ENCODE results near the gene H6PD.

The H6PD gene

DNA sequence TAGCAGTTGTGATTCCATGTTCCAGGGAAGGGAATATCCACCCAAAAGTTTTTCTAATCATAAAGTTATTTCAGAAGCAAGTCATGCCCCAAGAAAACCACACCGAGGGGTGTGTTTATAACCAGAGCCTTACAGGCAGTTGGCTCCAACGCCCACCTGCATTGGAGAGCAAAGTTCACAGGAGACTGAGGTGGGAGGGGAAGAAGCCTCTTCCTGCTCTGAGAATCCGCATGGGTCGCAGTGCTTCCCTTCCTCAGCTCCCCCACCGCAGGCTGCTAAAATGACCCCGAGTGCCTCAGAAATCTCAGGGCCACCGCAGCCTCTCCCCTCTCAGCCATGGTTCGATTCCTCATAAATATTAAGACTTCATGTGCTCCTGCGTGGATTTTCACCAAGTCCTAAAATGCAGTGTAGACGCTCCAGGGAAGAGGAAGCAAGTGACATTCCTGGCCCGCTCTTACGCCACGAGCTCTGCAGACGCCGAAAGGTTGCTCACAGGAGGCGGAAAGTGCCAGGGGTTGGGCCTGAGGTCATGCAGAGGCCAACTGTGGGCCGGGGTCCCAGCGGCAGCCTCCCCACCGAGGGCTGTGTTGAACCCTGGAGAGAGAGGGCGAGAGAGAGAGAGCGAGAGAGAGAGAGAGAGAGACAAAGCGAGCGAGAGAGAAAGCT lies 44.7 kb downstream of the H6PD start:
- DNase-seq (ENCODE audit: low read depth): no peak

- peak; percentile 44 for DNase-seq (ENCODE audit: low read depth)
These were observed 45.7 kb downstream of the H6PD start for GRCh38 chr1:9280015-9280860.

GRCh38 chr1:9281071-9281827 lies 46.7 kb downstream of the H6PD start:
- DNase-seq (ENCODE audit: low read depth): no peak

DNA sequence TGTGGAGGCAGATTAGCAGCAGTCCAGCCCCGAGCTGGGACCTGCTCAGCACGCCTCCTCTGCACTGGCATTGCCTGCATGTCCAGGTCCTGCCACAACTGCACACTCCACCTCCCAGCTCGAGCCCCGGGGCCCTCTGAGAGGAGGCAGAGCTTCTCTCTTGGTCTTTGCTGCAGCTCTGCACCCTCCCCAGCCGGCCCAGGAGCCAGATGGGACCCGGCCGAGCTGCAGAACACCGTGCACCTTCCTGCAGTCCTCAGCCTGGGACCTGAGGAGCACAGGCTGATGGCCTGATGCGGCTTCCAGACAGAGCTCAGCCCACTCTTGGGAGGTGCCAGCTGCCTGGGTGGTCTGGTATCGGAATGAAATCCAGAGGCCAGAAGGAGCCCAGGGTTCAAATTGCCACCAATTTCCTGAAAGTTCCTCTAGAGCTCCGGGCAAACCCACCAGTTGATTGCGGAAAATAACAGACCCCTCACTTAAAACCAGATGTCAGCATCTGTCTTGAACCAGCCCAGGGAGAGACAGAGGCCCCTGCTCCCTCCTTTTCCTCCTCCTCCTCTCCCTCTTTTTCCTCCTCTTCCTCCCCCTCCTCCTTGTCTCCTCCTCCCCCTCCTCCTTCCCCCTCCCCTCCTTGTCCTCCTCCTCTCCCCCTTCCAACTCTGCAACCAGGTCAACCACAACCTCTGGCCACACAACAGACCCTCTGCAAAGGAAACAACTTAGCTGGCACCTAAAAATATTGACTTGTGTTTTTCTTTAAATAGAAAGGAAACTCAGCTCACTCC lies 47.5 kb downstream of the H6PD start:
- DNase-seq (ENCODE audit: low read depth): no peak

GRCh38 chr1:9282696-9282955 lies 48.1 kb downstream of the H6PD start:
- no peak for DNase-seq (ENCODE audit: low read depth)

GRCh38 chr1:9284061-9284460 lies 49.5 kb downstream of the H6PD start:
- DNase-seq (ENCODE audit: low read depth): no peak

DNA sequence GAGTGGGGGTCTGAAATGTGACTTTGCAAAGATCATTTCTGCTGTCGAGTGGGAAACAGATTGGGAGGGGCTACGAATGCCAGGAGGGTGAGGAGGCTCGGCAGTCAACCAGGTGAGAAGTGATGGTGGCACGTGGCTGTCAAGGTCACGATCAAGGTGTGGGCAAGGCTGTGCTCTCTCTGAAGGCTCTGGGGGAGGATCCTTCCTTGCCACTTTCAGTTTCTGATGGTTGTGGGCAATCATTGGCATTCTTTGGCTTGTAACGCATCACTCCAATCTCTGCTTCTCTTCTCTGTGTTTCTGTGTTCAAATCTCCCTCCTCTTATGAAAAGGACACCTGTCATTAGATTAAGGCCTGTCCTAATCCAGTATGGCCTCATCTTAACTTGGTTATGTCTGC lies 52.0 kb downstream of the H6PD start:
- no peak for DNase-seq (ENCODE audit: low read depth)

DNA sequence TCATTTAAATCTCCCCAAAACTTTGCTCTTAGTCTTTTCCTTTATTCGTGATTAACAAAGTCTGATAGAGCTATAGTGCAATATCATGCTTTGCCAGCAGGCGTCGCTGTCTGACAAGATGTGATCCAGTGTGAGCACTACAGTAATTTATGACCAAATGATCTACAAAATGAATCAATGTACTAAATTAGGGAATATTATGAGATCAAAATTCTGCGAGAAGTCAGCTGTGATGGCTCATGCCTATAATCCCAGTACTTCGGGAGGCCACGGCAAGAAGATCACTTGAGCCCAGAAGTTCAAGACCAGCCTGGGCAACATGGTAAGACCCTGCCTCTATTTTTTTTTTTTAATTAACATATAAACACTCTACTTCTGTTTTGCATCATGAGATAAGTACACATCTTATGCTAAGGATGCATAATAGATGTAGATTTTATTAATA lies 54.5 kb downstream of the H6PD start:
- peak; percentile 87 for DNase-seq (ENCODE audit: low read depth)

DNA sequence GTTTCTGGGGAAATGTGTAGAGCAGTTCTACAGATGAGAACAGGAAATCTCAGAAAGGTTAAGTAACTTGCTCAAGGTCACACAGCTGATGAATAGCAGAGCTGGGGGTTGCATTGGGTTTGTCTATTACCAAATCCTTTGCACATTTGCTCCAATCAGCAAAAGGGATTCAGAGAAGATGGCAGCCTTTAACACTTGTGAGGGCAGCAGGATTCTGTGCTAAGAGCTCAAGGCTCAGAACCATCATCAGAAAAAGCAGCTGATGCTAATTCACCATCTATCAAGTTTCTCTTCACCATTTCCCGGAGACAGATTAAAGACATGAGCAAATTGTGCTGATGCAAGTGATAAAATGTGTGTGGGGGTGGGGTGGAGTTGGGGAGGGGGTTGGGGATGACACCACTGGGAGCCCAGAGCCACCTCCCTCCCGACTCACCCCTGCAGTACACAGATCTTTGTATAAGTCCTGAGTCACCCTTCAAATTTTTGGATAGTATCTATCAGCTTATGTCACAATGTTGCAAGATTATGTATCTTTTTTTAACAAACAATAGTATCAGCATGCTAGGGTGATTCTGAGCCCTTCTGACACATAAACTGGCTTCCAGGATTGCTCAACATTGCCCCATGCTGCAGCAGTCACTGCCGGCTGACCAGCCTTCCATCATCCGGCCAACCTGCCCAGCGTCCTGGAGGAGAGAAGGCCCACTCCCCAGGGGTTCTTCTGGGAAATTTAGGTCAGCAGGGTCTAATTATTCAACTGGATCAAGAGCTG lies 55.3 kb downstream of the H6PD start:
- no peak for DNase-seq (ENCODE audit: low read depth)

DNA sequence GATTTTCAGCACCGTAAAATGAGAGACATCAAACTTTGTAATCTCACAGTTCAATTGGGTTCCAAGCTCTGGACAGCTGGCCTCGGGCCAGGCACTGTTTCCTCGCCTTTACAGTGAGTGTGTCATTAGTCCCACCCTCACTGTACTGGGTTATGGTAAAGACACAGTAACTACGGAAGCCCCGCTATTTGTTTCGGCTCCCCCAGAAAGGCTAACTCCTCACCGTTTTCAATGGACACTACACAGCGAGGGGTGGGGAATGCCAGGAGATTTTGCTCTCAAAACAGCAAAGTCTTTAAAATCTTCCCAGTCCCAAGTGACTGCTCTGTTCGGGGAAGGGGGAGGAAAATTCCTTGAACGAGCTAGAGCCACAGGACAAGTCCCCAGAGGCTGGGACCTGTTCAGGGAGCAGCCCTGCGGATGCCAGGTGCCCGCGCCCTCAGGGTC lies 57.4 kb downstream of the H6PD start:
- DNase-seq (ENCODE audit: low read depth): no peak

- DNase-seq (ENCODE audit: low read depth): no peak
These were observed 58.0 kb downstream of the H6PD start, which contains the start of gene SPSB1 for GRCh38 chr1:9292361-9293240. TSS of gene SPSB1 (plus strand) at chr1:9292894. CDS start at chr1:9355892, 62,998 bp downstream.

DNA sequence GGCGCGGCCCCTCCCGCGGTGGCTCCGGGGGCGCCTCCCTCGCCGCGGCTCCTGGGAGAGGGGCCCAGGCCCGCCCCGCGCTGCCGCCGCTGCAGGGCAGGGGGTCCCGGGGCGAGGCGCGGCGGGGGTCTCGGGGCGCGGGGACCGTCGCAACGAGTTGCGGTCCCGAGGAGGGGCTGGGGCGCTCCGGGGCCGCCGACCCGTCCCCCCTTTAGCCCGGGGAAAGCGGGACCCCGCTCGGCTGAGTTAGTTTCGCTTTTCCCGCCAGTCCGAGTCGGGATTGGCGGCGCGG lies 58.6 kb downstream of the H6PD start:
- no peak for DNase-seq (ENCODE audit: low read depth)

DNA sequence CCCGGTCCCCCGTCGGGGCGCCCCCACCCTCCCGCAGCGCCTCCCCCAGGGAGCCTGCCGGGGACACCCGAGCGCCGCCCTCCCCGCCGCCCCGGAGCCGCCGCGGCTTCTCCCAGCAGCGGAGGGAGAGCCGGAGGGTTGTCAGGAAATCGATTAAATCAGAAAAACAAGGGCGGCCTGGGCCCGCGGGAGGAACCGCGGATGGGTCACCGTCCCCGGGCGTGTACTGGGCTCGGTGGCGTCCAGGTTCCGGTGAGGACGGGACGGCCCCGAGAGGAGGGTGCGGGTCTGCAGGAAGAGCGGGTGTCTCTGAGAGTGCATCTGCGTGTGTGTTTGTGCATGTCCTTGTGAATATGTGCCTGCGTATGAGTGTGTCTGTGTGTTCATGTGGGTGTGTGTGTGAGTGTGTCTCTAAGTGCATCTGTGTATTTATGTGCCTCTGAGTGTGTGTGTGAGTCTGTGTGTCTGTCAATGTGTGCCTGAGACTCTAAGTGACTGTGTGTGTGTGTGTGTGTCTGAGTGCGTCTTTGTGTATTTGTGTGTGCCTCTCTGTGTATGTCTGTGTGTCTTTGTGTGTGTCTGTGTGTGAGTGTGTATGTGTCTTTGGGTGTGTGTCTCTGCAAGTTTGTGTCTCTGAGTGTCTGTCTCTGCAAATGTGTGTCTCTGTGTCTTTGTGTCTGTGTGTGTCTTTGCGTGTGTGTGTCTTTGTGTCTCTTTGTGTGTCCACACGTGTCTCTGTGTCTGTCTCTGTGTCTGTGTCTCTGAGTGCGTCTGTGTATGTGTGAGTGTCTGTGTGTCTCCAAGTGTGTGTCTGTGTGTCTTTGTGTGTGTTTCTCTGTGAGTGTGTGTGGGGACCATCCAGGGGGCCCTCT lies 59.2 kb downstream of the H6PD start:
- no peak for DNase-seq (ENCODE audit: low read depth)

GRCh38 chr1:9294405-9294773 lies 59.8 kb downstream of the H6PD start:
- no peak for DNase-seq (ENCODE audit: low read depth)

GRCh38 chr1:9294910-9295636 lies 60.5 kb downstream of the H6PD start:
- DNase-seq (ENCODE audit: low read depth): no peak

- no peak for DNase-seq (ENCODE audit: low read depth)
These were observed 61.3 kb downstream of the H6PD start for GRCh38 chr1:9295884-9296283.

- no peak for DNase-seq (ENCODE audit: low read depth)
These were observed 62.3 kb downstream of the H6PD start for GRCh38 chr1:9296850-9297249.

- DNase-seq (ENCODE audit: low read depth): no peak
These were observed 63.3 kb downstream of the H6PD start for GRCh38 chr1:9297831-9298230.

GRCh38 chr1:9298282-9298681 lies 63.7 kb downstream of the H6PD start:
- no peak for DNase-seq (ENCODE audit: low read depth)
